CD14-positive monocyte (primary cell): ENCODE data around the gene CX3CR1. TPM values are rescaled to one million over a fixed set of nuclear protein-coding genes. Genes with fewer than 3 reads are reported as not detected.

Experiments used
- DNase-seq, 3 donors: peaks; one replicate each; pipeline ENCODE4 v3.0.0-alpha.2; 2011 to 2022
- H2AFZ ChIP-seq: 2 replicates; pipeline ENCODE4 v1.6.0; 2012; ENCODE audit warnings: mild to moderate bottlenecking, low read depth, low read length, inconsistent platforms; ENCODE audit not compliant: insufficient read depth, poor library complexity, severe bottlenecking
- H3K27ac ChIP-seq, 2 donors: 1 replicate in 1 of 2; 2 replicates in 1 of 2; pipeline ENCODE4 v1.5.1; 2012 to 2013; ENCODE audit warnings: low read length in 2 of 2, control low read depth in 1 of 2, inconsistent platforms in 1 of 2, low read depth in 1 of 2, mild to moderate bottlenecking in 1 of 2
- H3K27me3 ChIP-seq, 2 donors: one replicate each; pipeline versions ENCODE4 v1.6.0 to v1.6.1; 2011 to 2013; ENCODE audit warnings: low read length in 2 of 2; ENCODE audit not compliant: control insufficient read depth in 2 of 2, insufficient read depth in 2 of 2
- H3K36me3 ChIP-seq, 2 donors: replicated peaks in 1 of 2; 1 replicate in 1 of 2; 2 replicates in 1 of 2; pipeline versions ENCODE4 v1.5.1 to v1.6.1; 2012 to 2013; ENCODE audit warnings: low read length in 2 of 2, control low read depth in 1 of 2, inconsistent platforms in 1 of 2, mild to moderate bottlenecking in 1 of 2; ENCODE audit not compliant: insufficient read depth in 2 of 2, control insufficient read depth in 1 of 2
- H3K4me1 ChIP-seq, 2 donors: 1 replicate in 1 of 2; 2 replicates in 1 of 2; pipeline versions ENCODE4 v1.5.1 to v1.6.1; 2012 to 2013; ENCODE audit warnings: low read length in 2 of 2, control low read depth in 1 of 2, inconsistent platforms in 1 of 2, mild to moderate bottlenecking in 1 of 2, moderate library complexity in 1 of 2; ENCODE audit not compliant: insufficient read depth in 2 of 2, control insufficient read depth in 1 of 2
- H3K4me2 ChIP-seq: replicated peaks from 2 replicates; pipeline ENCODE3; 2012; ENCODE audit warnings: low read length, moderate library complexity, mild to moderate bottlenecking; ENCODE audit not compliant: poor library complexity, severe bottlenecking; ENCODE audit errors: extremely low read depth
- H3K4me3 ChIP-seq, 3 experiments: fragments of 200-600 bp in 1 of 3; sonication (generic) in 1 of 3; replicated peaks in 1 of 3; 1 replicate in 2 of 3; 2 replicates in 1 of 3; pipeline ENCODE4 v1.5.1; 2011 to 2013; ENCODE audit warnings: low read length in 3 of 3, mild to moderate bottlenecking in 3 of 3, control low read depth in 2 of 3, low read depth in 2 of 3, inconsistent platforms in 1 of 3, moderate library complexity in 1 of 3
- H3K79me2 ChIP-seq: 2 replicates; pipeline ENCODE4 v1.6.0; 2012; ENCODE audit warnings: mild to moderate bottlenecking, control low read depth, inconsistent platforms, low read length, moderate library complexity; ENCODE audit not compliant: insufficient read depth
- H3K9ac ChIP-seq: 2 replicates; pipeline ENCODE4 v1.6.0; 2017; ENCODE audit warnings: low read length, mild to moderate bottlenecking; ENCODE audit not compliant: insufficient read depth, poor library complexity, severe bottlenecking
- H3K9me3 ChIP-seq, 2 donors: replicated peaks in 1 of 2; 1 replicate in 1 of 2; 2 replicates in 1 of 2; pipeline versions ENCODE4 v1.5.1 to v1.6.1; 2012 to 2013; ENCODE audit warnings: low read length in 2 of 2, control low read depth in 1 of 2; ENCODE audit not compliant: control insufficient read depth in 1 of 2, insufficient read depth in 1 of 2
- H4K20me1 ChIP-seq: 2 replicates; pipeline ENCODE4 v1.6.0; 2012; ENCODE audit warnings: mild to moderate bottlenecking, low read length, control low read depth, moderate library complexity; ENCODE audit not compliant: insufficient read depth
- H3K27ac Mint-ChIP-seq, 7 donors: one replicate each; pipeline ENCODE4 v1.8.0; 2020; ENCODE audit warnings: mild to moderate bottlenecking in 7 of 7, mixed read lengths in 7 of 7, moderate library complexity in 6 of 7, inconsistent platforms in 2 of 7
- H3K27me3 Mint-ChIP-seq, 3 donors: one replicate each; pipeline ENCODE4 v1.8.0; 2021 to 2022; ENCODE audit warnings: low read depth in 3 of 3, mild to moderate bottlenecking in 3 of 3, mixed read lengths in 3 of 3, moderate library complexity in 3 of 3, inconsistent platforms in 1 of 3
- H3K36me3 Mint-ChIP-seq, 2 donors: one replicate each; pipeline ENCODE4 v1.8.0; 2020; ENCODE audit warnings: mixed read lengths in 2 of 2, inconsistent platforms in 1 of 2, mild to moderate bottlenecking in 1 of 2
- H3K4me1 Mint-ChIP-seq: one replicate; pipeline ENCODE4 v1.8.0; 2020; ENCODE audit warnings: mild to moderate bottlenecking, mixed read lengths
- H3K4me3 Mint-ChIP-seq, 2 donors: one replicate each; pipeline ENCODE4 v1.8.0; 2020; ENCODE audit warnings: mild to moderate bottlenecking in 2 of 2, mixed read lengths in 2 of 2, moderate library complexity in 1 of 2
- H3K9me3 Mint-ChIP-seq, 7 donors: one replicate each; pipeline ENCODE4 v1.8.0; 2020 to 2022; ENCODE audit warnings: mixed read lengths in 7 of 7, mild to moderate bottlenecking in 6 of 7, moderate library complexity in 6 of 7, inconsistent platforms in 2 of 7
- CTCF ChIP-seq: fragments of 200-600 bp; IDR thresholded peaks from one replicate; pipeline ENCODE4 v1.8.0; 2022; ENCODE audit warnings: antibody characterized with exemption, mild to moderate bottlenecking
- WGBS: methylation state at CpG from one replicate; pipeline ENCODE4 v1.1.5; 2013; ENCODE audit warnings: missing lambda C conversion rate; ENCODE audit not compliant: insufficient coverage; 5-methylcytosine and 5-hydroxymethylcytosine counted together
- intact Hi-C, 2 donors: fragments of 100-400 bp; cut with micrococcal nuclease; formaldehyde crosslinking; loops; one replicate each; pipeline versions ENCODE4 v1.15.0 to v1.15.1; 2023
- polyA plus RNA-seq, 3 donors: library from polyadenylated mRNA; depleted of rRNA in 1 of 3; unstranded in 2 of 3; stranded (reverse) in 1 of 3; fragments of 300-500 nt in 2 of 3; fragments of >200 nt in 1 of 3; fragmentation: Illumina TruSeq in 2 of 3; gene quantifications; 1 replicate in 2 of 3; 2 replicates in 1 of 3; pipeline ENCODE4 v1.2.3, GENCODE V29; 2012 to 2021

CX3CR1 gene
- polyA plus RNA-seq, 3 donors = 25.9 to 405 (median 184) TPM

- Histone ChIP-seq H4K20me1 (no peaks in the 10 kb centered on the region), H3K79me2 (no peaks in the 10 kb centered on the region), H3K9ac (no peak overlapping the region), H3K9me3 (no peaks in the 10 kb centered on the region), H3K36me3 (no peaks in the 10 kb centered on the region), H2AFZ (no peak overlapping the region), H3K4me2 (peak overlapping the region; percentile 28), H3K4me1 (peaks cover 16 to 21% of the 10 kb centered on the region in 2 donors), H3K27ac (no peak overlapping the region), H3K27me3 (no peaks in the 10 kb centered on the region), H3K4me3 (no peak overlapping the region)
- TF ChIP-seq CTCF = no peak
- H3K36me3 Mint-ChIP-seq = peaks cover 0 to 1% of the 10 kb centered on the region in 2 donors
- peaks cover 19% of the 10 kb centered on the region for H3K4me1 Mint-ChIP-seq
- intact Hi-C loops = no loop called here
- H3K9me3 Mint-ChIP-seq = peaks cover 0 to 6% (median 0%) of the 10 kb centered on the region in 7 donors
- peak overlapping the region in 1 of 2 donors; percentile 65 for H3K4me3 Mint-ChIP-seq
- peak overlapping the region in 5 of 7 donors; percentile 32 to 71 (median 37) for H3K27ac Mint-ChIP-seq
- 0% methylated on average over 1 of the region's 3 CpGs for whole genome bisulfite sequencing
- DNase-seq = peak in 2 of 3 donors; percentile 16 to 33
- H3K27me3 Mint-ChIP-seq = peaks cover 0 to 2% (median 0%) of the 10 kb centered on the region in 3 donors
Observed at GRCh38 chr3:39226106-39226741, 53.6 kb downstream of the CX3CR1 start.

- Histone ChIP-seq H4K20me1 (no peaks in the 10 kb centered on the region), H3K4me1 (peaks cover 34 to 40% of the 10 kb centered on the region in 2 donors), H3K9me3 (no peaks in the 10 kb centered on the region), H3K4me3 (no peak overlapping the region), H3K27ac (no peak overlapping the region), H3K79me2 (no peaks in the 10 kb centered on the region), H3K4me2 (no peak overlapping the region), H3K9ac (no peak overlapping the region), H2AFZ (no peak overlapping the region), H3K36me3 (no peaks in the 10 kb centered on the region), H3K27me3 (no peaks in the 10 kb centered on the region)
- Mint-ChIP-seq H3K36me3 (peaks cover 0 to 1% of the 10 kb centered on the region in 2 donors), H3K27ac (peak overlapping the region in 1 of 7 donors; percentile 47), H3K9me3 (peaks cover 0 to 6% (median 0%) of the 10 kb centered on the region in 7 donors), H3K4me3 (no peak overlapping the region), H3K27me3 (peaks cover 0 to 2% (median 0%) of the 10 kb centered on the region in 3 donors), H3K4me1 (peaks cover 37% of the 10 kb centered on the region)
- no peak for TF ChIP-seq CTCF
- no peak for DNase-seq
- intact Hi-C loops = no loop called here
- 92% methylated on average over 2 of the region's 2 CpGs for WGBS
Observed at GRCh38 chr3:39224288-39224687, 55.5 kb downstream of the CX3CR1 start.
